ENCODE data around the gene MEX3D. TPM values are rescaled to one million over a fixed set of nuclear protein-coding genes. Genes with fewer than 3 reads are reported as not detected.
A peak's percentile ranks its signal among the peaks of the same experiment; 100 is the strongest.

The MEX3D gene
- total RNA-seq, 1 experiment from 2014 or later = 69.2 TPM

GRCh38 chr19:1577090-1577928 is 9.2 kb upstream of the MEX3D start:
- Histone ChIP-seq H3K36me3 (ENCODE audit: control insufficient read depth in 1 of 2, insufficient read depth in 2 of 2, low read length in 2 of 2) (peaks cover 4 to 8% of the 10 kb centered on the region in 2 experiments; a peak in 1 of 4 replicates), H2AFZ (ENCODE audit: low read depth, low read length, poor library complexity, severe bottlenecking) (no peak overlapping the region), H3K79me2 (ENCODE audit: insufficient read depth, low read length) (no peaks in the 10 kb centered on the region), H3K9ac (ENCODE audit: low read length) (no peak overlapping the region), H4K20me1 (ENCODE audit: insufficient read depth) (no peaks in the 10 kb centered on the region), H3K4me1 (ENCODE audit: control insufficient read depth in 1 of 2, insufficient read depth in 2 of 2, low read length in 2 of 2) (no peaks in the 10 kb centered on the region), H3K27ac (ENCODE audit: low read depth, low read length) (no peak overlapping the region), H3K4me2 (ENCODE audit: low read length) (no peak overlapping the region), H3K4me3 (replicated peaks in 1 of 2; ENCODE audit: low read depth in 1 of 2, low read length in 2 of 2) (no peak overlapping the region), H3K9me2 (ENCODE audit: insufficient read depth) (no peaks in the 10 kb centered on the region), H3K27me3 (ENCODE audit: insufficient read depth, low read length) (no peaks in the 10 kb centered on the region), H3K9me3 (ENCODE audit: control insufficient read depth in 1 of 2, insufficient read depth in 1 of 2, low read depth in 1 of 2, low read length in 2 of 2) (no peaks in the 10 kb centered on the region)
- intact Hi-C loops (cut with micrococcal nuclease) = no loop called here
- ATAC-seq (0 out of 2 replicates have a peak, but pooled peaks have one; percentile 10), DNase-seq (ENCODE audit: low read depth, low spot score) (no peak)
- ChIA-PET RAD21 (ENCODE audit: low non-redundant PET in 1 of 2, low total read pairs in 2 of 2, uncharacterized antibody in 2 of 2, unreplicated experiment in 2 of 2) (no interaction called here), CTCF (no interaction called here), POLR2A (interaction anchor here (1.2 kb wide), 1 partner anchor 18 kb away, joined by 3 read pairs; no protein-coding TSS in a partner anchor)
- BruUV-seq (replicated peaks) = no TSS peak
- TF ChIP-seq, protein P1, sequence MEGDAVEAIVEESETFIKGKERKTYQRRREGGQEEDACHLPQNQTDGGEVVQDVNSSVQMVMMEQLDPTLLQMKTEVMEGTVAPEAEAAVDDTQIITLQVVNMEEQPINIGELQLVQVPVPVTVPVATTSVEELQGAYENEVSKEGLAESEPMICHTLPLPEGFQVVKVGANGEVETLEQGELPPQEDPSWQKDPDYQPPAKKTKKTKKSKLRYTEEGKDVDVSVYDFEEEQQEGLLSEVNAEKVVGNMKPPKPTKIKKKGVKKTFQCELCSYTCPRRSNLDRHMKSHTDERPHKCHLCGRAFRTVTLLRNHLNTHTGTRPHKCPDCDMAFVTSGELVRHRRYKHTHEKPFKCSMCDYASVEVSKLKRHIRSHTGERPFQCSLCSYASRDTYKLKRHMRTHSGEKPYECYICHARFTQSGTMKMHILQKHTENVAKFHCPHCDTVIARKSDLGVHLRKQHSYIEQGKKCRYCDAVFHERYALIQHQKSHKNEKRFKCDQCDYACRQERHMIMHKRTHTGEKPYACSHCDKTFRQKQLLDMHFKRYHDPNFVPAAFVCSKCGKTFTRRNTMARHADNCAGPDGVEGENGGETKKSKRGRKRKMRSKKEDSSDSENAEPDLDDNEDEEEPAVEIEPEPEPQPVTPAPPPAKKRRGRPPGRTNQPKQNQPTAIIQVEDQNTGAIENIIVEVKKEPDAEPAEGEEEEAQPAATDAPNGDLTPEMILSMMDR (IDR thresholded peaks at IDR 0.05 in 2 of 3, conservative IDR thresholded peaks at IDR 0.05 in 1 of 3; ENCODE audit: borderline replicate concordance in 1 of 3, insufficient read depth in 1 of 3, low read depth in 2 of 3, low read length in 2 of 3) = no peak
- TF ChIP-seq ZNF274 (IDR thresholded peaks at IDR 0.05; ENCODE audit: low read depth, low read length) (no peak), POLR2AphosphoS5 (IDR thresholded peaks at IDR 0.05; ENCODE audit: low read depth, low read length) (no peak), EZH2 (IDR thresholded peaks at IDR 0.05) (no peak), CEBPB (IDR thresholded peaks at IDR 0.05; ENCODE audit: low read depth) (no peak)
- TF ChIP-seq, protein P2, sequence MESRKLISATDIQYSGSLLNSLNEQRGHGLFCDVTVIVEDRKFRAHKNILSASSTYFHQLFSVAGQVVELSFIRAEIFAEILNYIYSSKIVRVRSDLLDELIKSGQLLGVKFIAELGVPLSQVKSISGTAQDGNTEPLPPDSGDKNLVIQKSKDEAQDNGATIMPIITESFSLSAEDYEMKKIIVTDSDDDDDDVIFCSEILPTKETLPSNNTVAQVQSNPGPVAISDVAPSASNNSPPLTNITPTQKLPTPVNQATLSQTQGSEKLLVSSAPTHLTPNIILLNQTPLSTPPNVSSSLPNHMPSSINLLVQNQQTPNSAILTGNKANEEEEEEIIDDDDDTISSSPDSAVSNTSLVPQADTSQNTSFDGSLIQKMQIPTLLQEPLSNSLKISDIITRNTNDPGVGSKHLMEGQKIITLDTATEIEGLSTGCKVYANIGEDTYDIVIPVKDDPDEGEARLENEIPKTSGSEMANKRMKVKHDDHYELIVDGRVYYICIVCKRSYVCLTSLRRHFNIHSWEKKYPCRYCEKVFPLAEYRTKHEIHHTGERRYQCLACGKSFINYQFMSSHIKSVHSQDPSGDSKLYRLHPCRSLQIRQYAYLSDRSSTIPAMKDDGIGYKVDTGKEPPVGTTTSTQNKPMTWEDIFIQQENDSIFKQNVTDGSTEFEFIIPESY (IDR thresholded peaks at IDR 0.05; ENCODE audit: extremely low read depth, insufficient replicate concordance, low read length) = no peak

Measured in HCT116 (cell line).